ENCODE results near the gene CDK5RAP2. TPM values are rescaled to one million over a fixed set of nuclear protein-coding genes. Genes with fewer than 3 reads are reported as not detected.

CDK5RAP2 gene
- total RNA-seq, 4 donors from 2014 or later, result 57.4 to 86.3 (median 70.3) TPM

- in situ Hi-C loops (cut with MboI; ENCODE audit: low sequenced_read_pairs in 4 of 4), result no loop called here
- intact Hi-C loops (cut with DNase I; ENCODE audit: low total_unique reads), result no loop called here
- H3K4me3 ChIP-seq, result no peak overlapping the region
- DNase-seq (no peak), ATAC-seq (no peak)
- no peaks in the 10 kb centered on the region for H3K27me3 ChIP-seq
- peaks cover 0 to 5% of the 10 kb centered on the region in 2 donors for H3K4me1 ChIP-seq
- no peaks in the 10 kb centered on the region for H3K9me3 ChIP-seq
- TF ChIP-seq POLR2A (IDR thresholded peaks at IDR 0.05), result no peak
- no peak for TF ChIP-seq CTCF (IDR thresholded peaks at IDR 0.05 in 4 of 5, conservative IDR thresholded peaks at IDR 0.05 in 1 of 5)
- peaks cover 0 to 20% of the 10 kb centered on the region in 2 donors for H3K36me3 ChIP-seq
- H3K27ac ChIP-seq, result no peak overlapping the region
These were observed 136.0 kb downstream of the CDK5RAP2 start for GRCh38 chr9:120443976-120444375.

GRCh38 chr9:120443489-120443888 is 136.5 kb downstream of the CDK5RAP2 start:
- no peak for TF ChIP-seq CTCF (IDR thresholded peaks at IDR 0.05 in 4 of 5, conservative IDR thresholded peaks at IDR 0.05 in 1 of 5)
- no peak for TF ChIP-seq POLR2A (IDR thresholded peaks at IDR 0.05)
- H3K9me3 ChIP-seq, result no peaks in the 10 kb centered on the region
- peaks cover 0 to 5% of the 10 kb centered on the region in 2 donors for H3K4me1 ChIP-seq
- H3K27me3 ChIP-seq, result no peaks in the 10 kb centered on the region
- in situ Hi-C loops (cut with MboI; ENCODE audit: low sequenced_read_pairs in 4 of 4) (no loop called here), intact Hi-C loops (cut with DNase I; ENCODE audit: low total_unique reads) (no loop called here)
- peaks cover 0 to 25% of the 10 kb centered on the region in 2 donors for H3K36me3 ChIP-seq
- DNase-seq (no peak), ATAC-seq (no peak)
- H3K27ac ChIP-seq, result no peak overlapping the region
- H3K4me3 ChIP-seq, result no peak overlapping the region

GRCh38 chr9:120442308-120442995 is 137.5 kb downstream of the CDK5RAP2 start:
- H3K27me3 ChIP-seq, result no peaks in the 10 kb centered on the region
- in situ Hi-C loops (cut with MboI; ENCODE audit: low sequenced_read_pairs in 4 of 4) (no loop called here), intact Hi-C loops (cut with DNase I; ENCODE audit: low total_unique reads) (no loop called here)
- no peak for TF ChIP-seq CTCF (IDR thresholded peaks at IDR 0.05 in 4 of 5, conservative IDR thresholded peaks at IDR 0.05 in 1 of 5)
- peaks cover 0 to 32% of the 10 kb centered on the region in 2 donors for H3K36me3 ChIP-seq
- H3K4me1 ChIP-seq, result no peaks in the 10 kb centered on the region
- H3K9me3 ChIP-seq, result no peaks in the 10 kb centered on the region
- DNase-seq (no peak), ATAC-seq (no peak)
- H3K4me3 ChIP-seq, result no peak overlapping the region
- no peak overlapping the region for H3K27ac ChIP-seq

- Histone ChIP-seq H3K27me3 (no peaks in the 10 kb centered on the region), H3K4me3 (no peak overlapping the region), H3K9me3 (no peaks in the 10 kb centered on the region), H3K4me1 (no peaks in the 10 kb centered on the region), H3K27ac (no peak overlapping the region), H3K36me3 (peaks cover 0 to 32% of the 10 kb centered on the region in 2 donors)
- in situ Hi-C loops (cut with MboI; ENCODE audit: low sequenced_read_pairs in 4 of 4) (no loop called here), intact Hi-C loops (cut with DNase I; ENCODE audit: low total_unique reads) (no loop called here)
- TF ChIP-seq CTCF (IDR thresholded peaks at IDR 0.05 in 4 of 5, conservative IDR thresholded peaks at IDR 0.05 in 1 of 5) (no peak), POLR2A (IDR thresholded peaks at IDR 0.05) (no peak)
- DNase-seq (no peak), ATAC-seq (no peak)
These were observed 138.3 kb downstream of the CDK5RAP2 start for GRCh38 chr9:120441426-120442307.
